Retinal pigment epithelial cell (primary cell): Measurements from ENCODE around the gene ATG13.
A peak's percentile ranks its signal among the peaks of the same experiment; 100 is the strongest.

Experiments used
- DNase-seq: peaks from one replicate; pipeline ENCODE4 v3.0.0-alpha.2; 2010; ENCODE audit warnings: low read depth
- H3K4me3 ChIP-seq: 2 replicates; pipeline ENCODE4 v1.5.1; 2011; ENCODE audit warnings: mild to moderate bottlenecking, low read length, control low read depth, moderate library complexity
- TF ChIP-seq, protein P1 (sequence below): conservative IDR thresholded peaks from 2 replicates; pipeline ENCODE4 v1.5.1; 2011; ENCODE audit warnings: low read depth, low read length, control low read depth, inconsistent platforms

ATG13 gene

DNA sequence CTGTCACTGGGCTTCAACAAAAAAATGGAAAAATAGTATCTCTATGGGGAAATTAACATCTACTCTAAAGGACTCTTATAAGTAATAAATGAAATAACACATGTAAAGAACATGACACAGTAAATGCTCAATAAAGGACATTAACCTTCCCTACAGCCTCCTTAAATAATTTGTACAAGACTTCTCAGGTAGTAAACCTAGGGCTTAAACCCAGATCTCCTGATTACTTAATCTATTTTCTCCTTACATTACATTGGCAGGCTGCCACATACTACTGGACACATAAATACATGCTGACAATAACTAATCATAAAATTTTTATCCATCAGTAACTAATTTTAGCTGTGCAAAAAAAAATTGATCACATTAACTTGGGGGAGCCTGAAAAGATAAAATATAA lies 28.4 kb upstream of the ATG13 start:
- DNase-seq = no peak
- TF ChIP-seq, protein P1, sequence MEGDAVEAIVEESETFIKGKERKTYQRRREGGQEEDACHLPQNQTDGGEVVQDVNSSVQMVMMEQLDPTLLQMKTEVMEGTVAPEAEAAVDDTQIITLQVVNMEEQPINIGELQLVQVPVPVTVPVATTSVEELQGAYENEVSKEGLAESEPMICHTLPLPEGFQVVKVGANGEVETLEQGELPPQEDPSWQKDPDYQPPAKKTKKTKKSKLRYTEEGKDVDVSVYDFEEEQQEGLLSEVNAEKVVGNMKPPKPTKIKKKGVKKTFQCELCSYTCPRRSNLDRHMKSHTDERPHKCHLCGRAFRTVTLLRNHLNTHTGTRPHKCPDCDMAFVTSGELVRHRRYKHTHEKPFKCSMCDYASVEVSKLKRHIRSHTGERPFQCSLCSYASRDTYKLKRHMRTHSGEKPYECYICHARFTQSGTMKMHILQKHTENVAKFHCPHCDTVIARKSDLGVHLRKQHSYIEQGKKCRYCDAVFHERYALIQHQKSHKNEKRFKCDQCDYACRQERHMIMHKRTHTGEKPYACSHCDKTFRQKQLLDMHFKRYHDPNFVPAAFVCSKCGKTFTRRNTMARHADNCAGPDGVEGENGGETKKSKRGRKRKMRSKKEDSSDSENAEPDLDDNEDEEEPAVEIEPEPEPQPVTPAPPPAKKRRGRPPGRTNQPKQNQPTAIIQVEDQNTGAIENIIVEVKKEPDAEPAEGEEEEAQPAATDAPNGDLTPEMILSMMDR = no peak
- no peak overlapping the region for H3K4me3 ChIP-seq

DNA sequence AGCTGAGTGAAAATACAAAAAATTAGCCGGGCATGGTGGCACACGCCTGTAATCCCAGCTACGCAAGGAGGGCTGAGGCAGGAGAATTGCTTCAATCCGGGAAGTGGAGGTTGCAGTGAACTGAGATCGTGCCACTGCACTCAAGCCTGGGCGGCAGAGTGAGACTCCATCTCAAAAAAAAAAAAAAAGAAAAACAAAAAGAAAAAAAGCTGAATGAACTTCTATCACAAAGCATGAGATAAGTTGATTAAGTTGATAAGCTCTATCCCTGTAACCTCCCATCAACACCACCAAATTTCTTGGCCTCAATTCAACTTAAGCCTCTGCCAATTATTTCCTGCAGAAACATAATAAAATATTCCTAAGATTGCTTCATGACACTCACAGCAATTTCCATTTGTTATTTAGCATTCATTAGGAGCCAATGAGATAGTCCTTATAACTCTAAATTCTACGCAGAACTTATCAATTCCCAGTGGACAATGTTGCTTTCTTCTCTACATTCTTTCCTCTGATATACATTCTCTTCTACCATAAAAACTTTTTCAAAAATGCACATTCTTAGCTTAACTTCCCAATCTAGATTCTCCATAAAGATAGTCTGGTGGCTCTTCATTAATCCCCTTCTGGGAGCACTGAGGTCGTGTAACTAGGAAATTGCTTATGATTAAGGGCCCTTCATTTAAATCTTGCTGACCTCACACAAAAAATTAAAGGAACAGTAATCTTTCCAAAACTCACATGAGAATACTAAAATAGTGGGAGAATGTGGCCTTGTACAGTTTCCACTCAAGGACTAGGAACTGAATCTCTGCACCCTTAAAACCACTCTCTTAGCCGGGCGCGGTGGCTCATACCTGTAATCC lies 26.4 kb upstream of the ATG13 start:
- TF ChIP-seq, protein P1 = no peak
- DNase-seq = no peak
- peak overlapping the region; percentile 5 for H3K4me3 ChIP-seq

DNA sequence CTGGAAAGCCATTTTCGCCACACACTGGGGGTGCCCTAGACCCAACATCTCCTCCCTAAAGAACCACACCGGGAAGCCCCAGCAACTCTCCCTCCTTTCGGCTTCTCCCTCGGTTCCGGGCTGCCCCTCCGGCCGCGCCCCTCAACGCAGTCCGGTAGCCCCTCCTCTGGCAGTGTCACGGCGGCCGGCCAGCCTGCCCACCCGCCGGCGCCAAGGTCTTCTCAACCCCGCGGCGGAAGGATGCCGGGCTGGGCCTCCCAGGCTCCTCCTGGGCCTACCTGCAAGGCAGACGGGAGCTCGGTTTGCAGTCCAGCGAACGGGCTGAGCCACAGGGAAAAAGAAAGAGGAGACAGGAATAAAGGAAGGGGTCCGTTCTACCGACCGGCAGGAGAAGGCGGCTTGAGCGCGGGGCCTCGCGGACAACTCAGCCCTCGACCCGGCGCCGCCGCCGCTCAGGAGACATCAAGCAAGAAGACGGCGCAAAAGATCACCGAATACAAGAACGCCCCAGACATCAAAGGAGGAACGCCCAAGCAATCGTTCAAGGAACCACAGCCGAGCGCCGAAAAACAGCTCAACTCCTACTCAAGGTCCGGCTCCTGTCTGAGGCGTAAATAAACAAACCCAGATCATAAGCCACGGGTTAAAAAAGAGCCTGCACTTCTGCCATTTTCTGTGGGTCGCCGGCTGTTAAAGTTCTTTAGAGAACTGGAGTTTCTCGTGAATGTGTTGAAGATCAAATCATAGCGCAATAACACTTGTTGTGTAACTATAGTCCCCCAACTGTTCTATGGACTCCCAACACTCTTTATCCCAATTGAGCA lies 23.6 kb upstream of the ATG13 start, which contains the start of gene AMBRA1:
Gene AMBRA1 (minus strand): TSS at position 474 of the 824 bp plus-strand sequence. CDS start 45,643 bp downstream, outside the sequence.
- H3K4me3 ChIP-seq = peak within 1 kb of the TSS; percentile 89
- DNase-seq = peak; percentile 83
- TF ChIP-seq, protein P1 = no peak

DNA sequence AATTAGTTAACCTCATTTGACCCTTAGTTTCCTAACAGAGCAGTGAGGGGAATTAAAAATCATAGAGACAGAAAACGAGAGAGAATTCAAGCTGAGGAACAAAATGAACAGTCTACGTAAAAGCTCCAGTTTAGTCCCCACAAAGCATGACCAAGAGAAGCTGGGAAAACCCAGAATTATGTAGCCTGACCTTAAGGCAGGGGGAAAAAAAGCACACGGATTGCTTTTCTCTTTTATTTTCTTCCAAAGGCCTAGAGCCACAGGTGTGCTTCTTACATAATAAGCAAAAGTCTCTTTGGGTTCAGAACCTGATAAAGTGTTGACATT lies 23.0 kb upstream of the ATG13 start:
- H3K4me3 ChIP-seq = peak overlapping the region; percentile 89
- no peak for DNase-seq
- TF ChIP-seq, protein P1 = no peak

DNA sequence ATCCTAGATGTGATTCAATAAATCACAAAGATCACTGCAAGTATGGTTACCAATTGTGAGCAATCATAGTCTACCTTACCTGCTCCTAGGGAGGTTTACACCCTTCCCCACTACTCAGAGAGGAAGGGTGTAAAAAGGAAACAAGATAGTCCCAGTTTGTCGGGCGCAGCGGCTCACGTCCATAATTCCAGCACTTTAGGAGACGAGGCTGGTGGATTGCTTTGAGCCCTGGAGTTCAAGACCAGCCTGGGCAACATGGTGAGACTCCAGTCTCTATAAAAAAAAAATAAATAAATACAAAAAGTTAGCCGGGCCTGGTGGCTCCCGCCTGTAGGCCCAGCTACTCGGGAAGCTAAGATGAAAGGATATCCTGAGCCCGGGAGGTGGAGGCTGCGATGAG lies 22.6 kb upstream of the ATG13 start:
- no peak for DNase-seq
- TF ChIP-seq, protein P1 = no peak
- no peak overlapping the region for H3K4me3 ChIP-seq

DNA sequence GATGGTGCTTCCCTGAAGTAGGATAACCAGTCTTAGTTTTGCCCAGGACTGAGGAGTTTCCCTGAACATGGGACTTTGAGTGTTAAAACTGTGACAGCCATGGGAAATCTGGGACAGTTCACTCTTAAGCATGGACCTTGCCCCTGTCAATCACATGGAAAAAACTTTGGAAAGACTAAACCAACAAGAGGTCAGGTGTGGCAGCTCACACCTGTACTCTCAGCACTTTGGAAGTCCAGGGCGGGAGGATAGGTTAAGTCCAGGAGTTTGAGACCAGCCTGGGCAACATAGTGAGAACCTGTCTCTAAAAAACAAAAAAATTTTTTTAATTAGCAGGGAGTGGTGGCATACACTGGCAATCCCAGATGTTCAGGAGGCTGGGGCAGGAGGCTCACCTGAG lies 20.2 kb upstream of the ATG13 start:
- TF ChIP-seq, protein P1 = no peak
- no peak for DNase-seq
- H3K4me3 ChIP-seq = no peak overlapping the region
